ENCODE data around the gene TMEM120B.

TMEM120B gene

GRCh38 chr12:121779422-121779895, 66.9 kb downstream of the TMEM120B start:
- H3K4me1 ChIP-seq (ENCODE audit: insufficient read depth, low read length): peaks cover 19% of the 10 kb centered on the region
- no peak overlapping the region for H3K27ac ChIP-seq (ENCODE audit: low read length)
- no peaks in the 10 kb centered on the region for H3K9me3 ChIP-seq (ENCODE audit: insufficient read depth, low read depth, low read length)
- H3K9ac ChIP-seq (ENCODE audit: low read depth, low read length): no peak overlapping the region
- H3K27me3 ChIP-seq (ENCODE audit: insufficient read depth, low read length): no peaks in the 10 kb centered on the region
- peaks cover 5% of the 10 kb centered on the region; the same call in 1 of the 2 replicates for H3K36me3 ChIP-seq (ENCODE audit: insufficient read depth, low read depth, low read length)
- H3K4me3 ChIP-seq (ENCODE audit: low read length): no peak overlapping the region

- no peaks in the 10 kb centered on the region for H3K9me3 ChIP-seq (ENCODE audit: insufficient read depth, low read depth, low read length)
- H3K4me1 ChIP-seq (ENCODE audit: insufficient read depth, low read length): peaks cover 12% of the 10 kb centered on the region
- H3K4me3 ChIP-seq (ENCODE audit: low read length): no peak overlapping the region
- peaks cover 5% of the 10 kb centered on the region; the same call in 1 of the 2 replicates for H3K36me3 ChIP-seq (ENCODE audit: insufficient read depth, low read depth, low read length)
- no peak overlapping the region for H3K27ac ChIP-seq (ENCODE audit: low read length)
- H3K9ac ChIP-seq (ENCODE audit: low read depth, low read length): no peak overlapping the region
- H3K27me3 ChIP-seq (ENCODE audit: insufficient read depth, low read length): no peaks in the 10 kb centered on the region
Observed at GRCh38 chr12:121780429-121780828, 67.9 kb downstream of the TMEM120B start.

- Histone ChIP-seq H3K4me1 (ENCODE audit: insufficient read depth, low read length) (peaks cover 7% of the 10 kb centered on the region; the same call in 1 of the 2 replicates), H3K27me3 (ENCODE audit: insufficient read depth, low read length) (no peaks in the 10 kb centered on the region), H3K9ac (ENCODE audit: low read depth, low read length) (0 out of 2 replicates have a peak overlapping the region, but pooled peaks have one; percentile 25), H3K9me3 (ENCODE audit: insufficient read depth, low read depth, low read length) (no peaks in the 10 kb centered on the region), H3K4me3 (ENCODE audit: low read length) (no peak overlapping the region), H3K36me3 (ENCODE audit: insufficient read depth, low read depth, low read length) (peaks cover 5% of the 10 kb centered on the region; the same call in 1 of the 2 replicates), H3K27ac (ENCODE audit: low read length) (no peak overlapping the region)
Observed at GRCh38 chr12:121781484-121781997, 69.0 kb downstream of the TMEM120B start.

- H3K4me1 ChIP-seq (ENCODE audit: insufficient read depth, low read length): peaks cover 7% of the 10 kb centered on the region; the same call in 1 of the 2 replicates
- no peak overlapping the region for H3K4me3 ChIP-seq (ENCODE audit: low read length)
- peaks cover 5% of the 10 kb centered on the region; the same call in 1 of the 2 replicates for H3K36me3 ChIP-seq (ENCODE audit: insufficient read depth, low read depth, low read length)
- 0 out of 2 replicates have a peak overlapping the region, but pooled peaks have one; percentile 25 for H3K9ac ChIP-seq (ENCODE audit: low read depth, low read length)
- H3K27ac ChIP-seq (ENCODE audit: low read length): no peak overlapping the region
- no peaks in the 10 kb centered on the region for H3K27me3 ChIP-seq (ENCODE audit: insufficient read depth, low read length)
- H3K9me3 ChIP-seq (ENCODE audit: insufficient read depth, low read depth, low read length): no peaks in the 10 kb centered on the region
Observed at GRCh38 chr12:121781998-121782979, 69.7 kb downstream of the TMEM120B start.

GRCh38 chr12:121783766-121784165, 71.2 kb downstream of the TMEM120B start:
- Histone ChIP-seq H3K27ac (ENCODE audit: low read length) (no peak overlapping the region), H3K4me3 (ENCODE audit: low read length) (no peak overlapping the region), H3K4me1 (ENCODE audit: insufficient read depth, low read length) (peaks cover 7% of the 10 kb centered on the region; the same call in 1 of the 2 replicates), H3K9me3 (ENCODE audit: insufficient read depth, low read depth, low read length) (no peaks in the 10 kb centered on the region), H3K9ac (ENCODE audit: low read depth, low read length) (no peak overlapping the region), H3K36me3 (ENCODE audit: insufficient read depth, low read depth, low read length) (peaks cover under 1% of the 10 kb centered on the region; the same call in 1 of the 2 replicates), H3K27me3 (ENCODE audit: insufficient read depth, low read length) (no peaks in the 10 kb centered on the region)

- H3K27me3 ChIP-seq (ENCODE audit: insufficient read depth, low read length): no peaks in the 10 kb centered on the region
- no peaks in the 10 kb centered on the region for H3K9me3 ChIP-seq (ENCODE audit: insufficient read depth, low read depth, low read length)
- H3K9ac ChIP-seq (ENCODE audit: low read depth, low read length): no peak overlapping the region
- no peak overlapping the region for H3K27ac ChIP-seq (ENCODE audit: low read length)
- no peak overlapping the region for H3K4me3 ChIP-seq (ENCODE audit: low read length)
- H3K4me1 ChIP-seq (ENCODE audit: insufficient read depth, low read length): peaks cover 7% of the 10 kb centered on the region; the same call in 1 of the 2 replicates
- no peaks in the 10 kb centered on the region; the same call in 1 of the 2 replicates for H3K36me3 ChIP-seq (ENCODE audit: insufficient read depth, low read depth, low read length)
Observed at GRCh38 chr12:121784460-121784859, 71.9 kb downstream of the TMEM120B start.

GRCh38 chr12:121786440-121786825, 73.9 kb downstream of the TMEM120B start:
- H3K27me3 ChIP-seq (ENCODE audit: insufficient read depth, low read length): no peaks in the 10 kb centered on the region
- H3K9ac ChIP-seq (ENCODE audit: low read depth, low read length): no peak overlapping the region
- no peak overlapping the region for H3K4me3 ChIP-seq (ENCODE audit: low read length)
- no peaks in the 10 kb centered on the region; the same call in 1 of the 2 replicates for H3K36me3 ChIP-seq (ENCODE audit: insufficient read depth, low read depth, low read length)
- no peak overlapping the region for H3K27ac ChIP-seq (ENCODE audit: low read length)
- no peaks in the 10 kb centered on the region for H3K9me3 ChIP-seq (ENCODE audit: insufficient read depth, low read depth, low read length)
- H3K4me1 ChIP-seq (ENCODE audit: insufficient read depth, low read length): peaks cover 7% of the 10 kb centered on the region; the same call in 1 of the 2 replicates

GRCh38 chr12:121787063-121788025, 74.8 kb downstream of the TMEM120B start:
- no peak overlapping the region for H3K27ac ChIP-seq (ENCODE audit: low read length)
- H3K4me3 ChIP-seq (ENCODE audit: low read length): no peak overlapping the region
- H3K4me1 ChIP-seq (ENCODE audit: insufficient read depth, low read length): no peaks in the 10 kb centered on the region
- no peaks in the 10 kb centered on the region; the same call in 1 of the 2 replicates for H3K36me3 ChIP-seq (ENCODE audit: insufficient read depth, low read depth, low read length)
- H3K9ac ChIP-seq (ENCODE audit: low read depth, low read length): no peak overlapping the region
- no peaks in the 10 kb centered on the region for H3K27me3 ChIP-seq (ENCODE audit: insufficient read depth, low read length)
- H3K9me3 ChIP-seq (ENCODE audit: insufficient read depth, low read depth, low read length): no peaks in the 10 kb centered on the region

GRCh38 chr12:121788176-121788818, 75.7 kb downstream of the TMEM120B start:
- Histone ChIP-seq H3K27me3 (ENCODE audit: insufficient read depth, low read length) (no peaks in the 10 kb centered on the region), H3K9ac (ENCODE audit: low read depth, low read length) (no peak overlapping the region), H3K4me1 (ENCODE audit: insufficient read depth, low read length) (peaks cover 5% of the 10 kb centered on the region; the same call in 1 of the 2 replicates), H3K4me3 (ENCODE audit: low read length) (no peak overlapping the region), H3K27ac (ENCODE audit: low read length) (no peak overlapping the region), H3K36me3 (ENCODE audit: insufficient read depth, low read depth, low read length) (no peaks in the 10 kb centered on the region; the same call in 1 of the 2 replicates), H3K9me3 (ENCODE audit: insufficient read depth, low read depth, low read length) (no peaks in the 10 kb centered on the region)

GRCh38 chr12:121789233-121789781, 76.8 kb downstream of the TMEM120B start:
- H3K36me3 ChIP-seq (ENCODE audit: insufficient read depth, low read depth, low read length): no peaks in the 10 kb centered on the region; the same call in 1 of the 2 replicates
- no peak overlapping the region for H3K4me3 ChIP-seq (ENCODE audit: low read length)
- H3K9me3 ChIP-seq (ENCODE audit: insufficient read depth, low read depth, low read length): no peaks in the 10 kb centered on the region
- H3K4me1 ChIP-seq (ENCODE audit: insufficient read depth, low read length): peaks cover 5% of the 10 kb centered on the region; the same call in 1 of the 2 replicates
- H3K27me3 ChIP-seq (ENCODE audit: insufficient read depth, low read length): no peaks in the 10 kb centered on the region
- H3K9ac ChIP-seq (ENCODE audit: low read depth, low read length): no peak overlapping the region
- no peak overlapping the region for H3K27ac ChIP-seq (ENCODE audit: low read length)
